ENCODE measurements around the gene KIAA0825. TPM values are rescaled to one million over a fixed set of nuclear protein-coding genes. Genes with fewer than 3 reads are reported as not detected.
A peak's percentile ranks its signal among the peaks of the same experiment; 100 is the strongest.

The KIAA0825 gene
- total RNA-seq, 4 donors from 2014 or later = 1.2 to 5.3 (median 4.0) TPM

DNA sequence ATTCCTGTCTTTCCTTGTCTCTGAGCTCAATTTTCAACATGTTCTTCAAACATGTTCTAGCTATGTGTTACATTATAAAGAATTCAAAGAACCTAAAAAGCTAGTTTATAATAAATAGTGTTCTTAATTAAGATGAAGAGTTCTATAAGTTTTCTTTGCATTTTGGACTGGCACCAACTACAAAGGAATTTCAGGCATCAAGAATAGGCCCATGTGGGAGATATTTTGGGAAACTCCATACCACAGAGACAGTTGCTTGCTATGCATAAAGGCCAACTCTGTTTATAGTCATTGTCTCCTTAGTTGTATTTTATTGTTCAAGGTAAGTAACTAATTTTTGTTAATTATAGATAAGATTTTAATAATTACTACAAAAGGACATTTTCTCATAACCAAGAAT lies 4.6 kb upstream of the KIAA0825 start:
- TF ChIP-seq POLR2AphosphoS5 (IDR thresholded peaks at IDR 0.05) (no peak), POLR2A (IDR thresholded peaks at IDR 0.05) (no peak), EP300 (IDR thresholded peaks at IDR 0.05; ENCODE audit: low read depth) (no peak)
- TF ChIP-seq, protein P1, sequence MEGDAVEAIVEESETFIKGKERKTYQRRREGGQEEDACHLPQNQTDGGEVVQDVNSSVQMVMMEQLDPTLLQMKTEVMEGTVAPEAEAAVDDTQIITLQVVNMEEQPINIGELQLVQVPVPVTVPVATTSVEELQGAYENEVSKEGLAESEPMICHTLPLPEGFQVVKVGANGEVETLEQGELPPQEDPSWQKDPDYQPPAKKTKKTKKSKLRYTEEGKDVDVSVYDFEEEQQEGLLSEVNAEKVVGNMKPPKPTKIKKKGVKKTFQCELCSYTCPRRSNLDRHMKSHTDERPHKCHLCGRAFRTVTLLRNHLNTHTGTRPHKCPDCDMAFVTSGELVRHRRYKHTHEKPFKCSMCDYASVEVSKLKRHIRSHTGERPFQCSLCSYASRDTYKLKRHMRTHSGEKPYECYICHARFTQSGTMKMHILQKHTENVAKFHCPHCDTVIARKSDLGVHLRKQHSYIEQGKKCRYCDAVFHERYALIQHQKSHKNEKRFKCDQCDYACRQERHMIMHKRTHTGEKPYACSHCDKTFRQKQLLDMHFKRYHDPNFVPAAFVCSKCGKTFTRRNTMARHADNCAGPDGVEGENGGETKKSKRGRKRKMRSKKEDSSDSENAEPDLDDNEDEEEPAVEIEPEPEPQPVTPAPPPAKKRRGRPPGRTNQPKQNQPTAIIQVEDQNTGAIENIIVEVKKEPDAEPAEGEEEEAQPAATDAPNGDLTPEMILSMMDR (IDR thresholded peaks at IDR 0.05) = no peak
- in situ Hi-C loops (cut with MboI; ENCODE audit: low pct_ligation_motif_present in 1 of 4, low pct_unique_long_range_greater_than_20kb in 1 of 4, low sequenced_read_pairs in 3 of 4) = no loop called here
- intact Hi-C loops (cut with DNase I; ENCODE audit: low total_unique reads) = no loop called here

DNA sequence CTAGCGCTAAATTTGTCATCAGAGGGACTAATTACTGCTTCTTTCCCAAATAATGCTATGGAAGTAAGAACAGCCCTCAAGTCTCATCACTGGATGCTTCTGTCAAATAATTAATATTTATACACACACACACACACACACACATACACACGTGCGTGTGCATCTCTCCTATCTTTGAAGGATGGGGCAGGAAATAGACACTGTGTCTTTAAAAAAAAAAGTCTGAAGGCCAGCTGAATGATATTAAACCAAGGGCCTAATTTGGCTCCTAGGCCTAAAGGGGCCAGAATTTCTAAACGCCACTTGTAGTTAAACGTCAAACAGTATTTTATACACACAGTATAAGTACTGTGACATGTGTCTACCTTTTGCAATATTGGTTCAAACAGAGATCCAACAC lies 3.4 kb upstream of the KIAA0825 start:
- DNase-seq = no peak
- TF ChIP-seq POLR2A (IDR thresholded peaks at IDR 0.05) = no peak
- TF ChIP-seq, protein P1 (IDR thresholded peaks at IDR 0.05) = no peak
- TF ChIP-seq EP300 (IDR thresholded peaks at IDR 0.05; ENCODE audit: low read depth) = no peak
- TF ChIP-seq POLR2AphosphoS5 (IDR thresholded peaks at IDR 0.05) = no peak
- Histone ChIP-seq H3K4me3 (no peak overlapping the region), H3K36me3 (no peaks in the 10 kb centered on the region), H3K4me1 (peaks cover 0 to 21% (median 16%) of the 10 kb centered on the region in 4 donors), H3K27ac (no peak overlapping the region), H3K27me3 (no peaks in the 10 kb centered on the region), H3K9me3 (no peaks in the 10 kb centered on the region)
- in situ Hi-C loops (cut with MboI; ENCODE audit: low pct_ligation_motif_present in 1 of 4, low pct_unique_long_range_greater_than_20kb in 1 of 4, low sequenced_read_pairs in 3 of 4) = no loop called here
- 59 to 73% methylated on average over 5 of the region's 5 CpGs for WGBS, 2 donors (ENCODE audit: low coverage in 1 of 2)
- intact Hi-C loops (cut with DNase I; ENCODE audit: low total_unique reads) = no loop called here

More for the DNA sequence above, 4.6 kb upstream of the KIAA0825 start:
- no peaks in the 10 kb centered on the region for H3K27me3 ChIP-seq
- H3K36me3 ChIP-seq = no peaks in the 10 kb centered on the region
- DNase-seq = no peak
- H3K4me3 ChIP-seq = no peak overlapping the region
- H3K9me3 ChIP-seq = no peaks in the 10 kb centered on the region
- H3K27ac ChIP-seq = no peak overlapping the region
- H3K4me1 ChIP-seq = peaks cover 0 to 12% (median 10%) of the 10 kb centered on the region in 4 donors

DNA sequence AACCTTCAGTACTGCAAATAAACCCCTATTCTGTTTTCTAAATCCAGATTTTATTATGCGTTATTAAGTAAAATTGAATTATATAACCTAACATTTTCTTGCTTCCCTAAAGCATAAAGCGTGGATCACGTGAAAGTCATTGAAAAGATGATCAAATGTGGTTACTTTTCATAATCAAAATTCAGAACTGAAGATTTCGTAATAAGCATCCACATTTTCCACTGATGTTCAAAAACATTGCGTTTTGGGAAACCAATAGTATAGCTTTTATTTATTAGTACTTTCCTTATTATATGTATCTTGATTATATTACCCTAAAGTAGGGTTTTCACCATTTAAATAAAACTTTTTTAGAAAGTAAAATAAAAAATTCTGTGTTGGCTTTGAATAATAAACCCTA lies 1.9 kb upstream of the KIAA0825 start:
- intact Hi-C loops (cut with DNase I; ENCODE audit: low total_unique reads) (no loop called here), in situ Hi-C loops (cut with MboI; ENCODE audit: low pct_ligation_motif_present in 1 of 4, low pct_unique_long_range_greater_than_20kb in 1 of 4, low sequenced_read_pairs in 3 of 4) (no loop called here)
- Histone ChIP-seq H3K4me1 (peaks cover 0 to 21% (median 16%) of the 10 kb centered on the region in 4 donors), H3K9me3 (no peaks in the 10 kb centered on the region), H3K27ac (no peak overlapping the region), H3K4me3 (no peak overlapping the region), H3K27me3 (no peaks in the 10 kb centered on the region), H3K36me3 (no peaks in the 10 kb centered on the region)
- DNase-seq = no peak
- TF ChIP-seq EP300 (IDR thresholded peaks at IDR 0.05; ENCODE audit: low read depth) (no peak), POLR2A (IDR thresholded peaks at IDR 0.05) (no peak)
- 91 to 100% methylated on average over 5 of the region's 5 CpGs for WGBS, 2 donors (ENCODE audit: low coverage in 1 of 2)

DNA sequence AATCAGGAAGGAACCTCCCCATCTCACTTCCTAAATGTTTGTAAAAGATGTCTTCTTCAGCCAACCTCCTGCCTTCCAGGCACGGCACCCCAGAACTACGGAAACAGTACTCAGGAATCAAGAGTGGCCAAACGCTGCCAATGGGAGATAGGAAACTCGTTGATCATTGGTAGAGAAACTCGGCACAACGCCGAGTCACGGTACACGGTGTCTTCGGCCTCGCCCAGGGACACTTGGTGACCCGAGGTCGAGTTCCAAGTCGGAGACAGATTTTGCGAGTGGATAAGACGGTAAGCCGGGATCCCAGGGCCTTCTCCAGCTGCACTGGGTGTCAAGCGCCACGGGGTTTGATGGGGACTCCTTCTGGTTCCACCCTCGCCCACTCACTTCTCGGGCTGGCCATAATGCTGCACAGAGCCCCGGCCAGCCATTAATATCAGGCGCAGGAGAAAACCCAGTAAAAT lies 343 bp downstream of the KIAA0825 start:
- Histone ChIP-seq H3K4me3 (peak overlapping the region; percentile 58 to 93 (median 72)), H3K36me3 (no peaks in the 10 kb centered on the region), H3K27ac (peak overlapping the region; percentile 82 to 91 (median 86)), H3K4me1 (peaks cover 0 to 21% (median 16%) of the 10 kb centered on the region in 4 donors), H3K27me3 (no peaks in the 10 kb centered on the region), H3K9me3 (no peaks in the 10 kb centered on the region)
- in situ Hi-C loops (cut with MboI; ENCODE audit: low pct_ligation_motif_present in 1 of 4, low pct_unique_long_range_greater_than_20kb in 1 of 4, low sequenced_read_pairs in 3 of 4) = no loop called here
- peak; percentile 82 for DNase-seq
- intact Hi-C loops (cut with DNase I; ENCODE audit: low total_unique reads) = no loop called here
- TF ChIP-seq POLR2AphosphoS5 (IDR thresholded peaks at IDR 0.05) (peak; percentile 29 to 78 (median 75)), EP300 (IDR thresholded peaks at IDR 0.05; ENCODE audit: low read depth) (no peak), POLR2A (IDR thresholded peaks at IDR 0.05) (peak; percentile 74)
- TF ChIP-seq, protein P1 (IDR thresholded peaks at IDR 0.05) = no peak
- WGBS, 2 donors (ENCODE audit: low coverage in 1 of 2) = 0% methylated on average over 1 to 22 of the region's 23 CpGs

DNA sequence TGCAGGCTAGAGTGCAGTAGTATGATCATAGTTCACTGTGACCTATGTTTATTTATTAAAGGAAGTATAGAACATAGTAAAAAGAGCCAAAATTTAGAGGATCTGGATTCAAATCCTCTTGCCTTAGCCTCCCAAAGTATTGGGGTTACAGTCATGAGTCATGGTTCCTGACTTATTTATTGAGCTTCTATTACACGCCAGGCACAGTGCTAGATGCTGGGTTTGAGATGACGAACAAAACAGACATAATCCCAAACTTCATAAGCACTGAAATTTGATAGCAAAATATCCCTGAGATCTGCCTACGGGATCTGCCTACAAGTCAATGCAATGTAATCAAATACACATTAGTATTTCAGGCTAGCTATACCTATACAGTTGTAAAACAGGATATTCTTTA lies 2.5 kb downstream of the KIAA0825 start:
- intact Hi-C loops (cut with DNase I; ENCODE audit: low total_unique reads) (no loop called here), in situ Hi-C loops (cut with MboI; ENCODE audit: low pct_ligation_motif_present in 1 of 4, low pct_unique_long_range_greater_than_20kb in 1 of 4, low sequenced_read_pairs in 3 of 4) (no loop called here)
- H3K27me3 ChIP-seq = no peaks in the 10 kb centered on the region
- no peaks in the 10 kb centered on the region for H3K9me3 ChIP-seq
- WGBS, 2 donors (ENCODE audit: low coverage in 1 of 2) = 95 to 100% methylated on average over 1 to 3 of the region's 3 CpGs
- H3K4me3 ChIP-seq = no peak overlapping the region
- peaks cover 0 to 21% (median 16%) of the 10 kb centered on the region in 4 donors for H3K4me1 ChIP-seq
- DNase-seq = no peak
- H3K36me3 ChIP-seq = no peaks in the 10 kb centered on the region
- TF ChIP-seq POLR2AphosphoS5 (IDR thresholded peaks at IDR 0.05) (no peak), POLR2A (IDR thresholded peaks at IDR 0.05) (no peak), EP300 (IDR thresholded peaks at IDR 0.05; ENCODE audit: low read depth) (no peak)
- TF ChIP-seq, protein P1 (IDR thresholded peaks at IDR 0.05) = no peak
- no peak overlapping the region for H3K27ac ChIP-seq
